Activated naive CD4-positive, alpha-beta T cell treated with Interleukin-2 at 50 U/mL for 16 hours (primary cell): ENCODE results near the gene CADPS.

Experiments used
- DNase-seq: peaks from one replicate; pipeline ENCODE4 v3.0.0-alpha.2; 2020

Gene CADPS

GRCh38 chr3:62732183-62732904, 142.9 kb downstream of the CADPS start:
- no peak for DNase-seq

GRCh38 chr3:62727981-62728380, 147.2 kb downstream of the CADPS start:
- DNase-seq, result no peak

GRCh38 chr3:62727536-62727935, 147.7 kb downstream of the CADPS start:
- DNase-seq, result no peak

GRCh38 chr3:62724503-62724902, 150.7 kb downstream of the CADPS start:
- DNase-seq, result no peak

- no peak for DNase-seq
Measured at GRCh38 chr3:62723914-62724217, 151.3 kb downstream of the CADPS start.

GRCh38 chr3:62723166-62723913, 151.9 kb downstream of the CADPS start:
- no peak for DNase-seq

GRCh38 chr3:62722344-62722743, 152.9 kb downstream of the CADPS start:
- no peak for DNase-seq

- DNase-seq, result no peak
Measured at GRCh38 chr3:62718515-62719320, 156.5 kb downstream of the CADPS start.

- DNase-seq, result no peak
Measured at GRCh38 chr3:62718011-62718410, 157.2 kb downstream of the CADPS start.

GRCh38 chr3:62712746-62713145, 162.5 kb downstream of the CADPS start:
- DNase-seq, result no peak

- no peak for DNase-seq
Measured at GRCh38 chr3:62710751-62711150, 164.5 kb downstream of the CADPS start.

- DNase-seq, result no peak
Measured at GRCh38 chr3:62708638-62709373, 166.4 kb downstream of the CADPS start.

- DNase-seq, result no peak
Measured at GRCh38 chr3:62705721-62706120, 169.5 kb downstream of the CADPS start.

- DNase-seq, result no peak
Measured at GRCh38 chr3:62703451-62704167, 171.6 kb downstream of the CADPS start.

GRCh38 chr3:62700357-62700756, 174.9 kb downstream of the CADPS start:
- DNase-seq, result no peak

- DNase-seq, result no peak
Measured at GRCh38 chr3:62699728-62700127, 175.5 kb downstream of the CADPS start.

GRCh38 chr3:62696011-62696410, 179.2 kb downstream of the CADPS start:
- DNase-seq, result no peak

- DNase-seq, result no peak
Measured at GRCh38 chr3:62688812-62689211, 186.4 kb downstream of the CADPS start.

- DNase-seq, result no peak
Measured at GRCh38 chr3:62688050-62688449, 187.2 kb downstream of the CADPS start.

- no peak for DNase-seq
Measured at GRCh38 chr3:62686503-62687294, 188.5 kb downstream of the CADPS start.

- no peak for DNase-seq
Measured at GRCh38 chr3:62682826-62683225, 192.4 kb downstream of the CADPS start.

- DNase-seq, result no peak
Measured at GRCh38 chr3:62679988-62680387, 195.2 kb downstream of the CADPS start.
